Loucy (cell line): ENCODE measurements around the gene TMEM258.
A peak's percentile ranks its signal among the peaks of the same experiment; 100 is the strongest.

Experiments used
- H2AFZ ChIP-seq: fragments of 200-600 bp; sonication (generic); 2 replicates; pipeline ENCODE4 v1.6.0; 2016; ENCODE audit warnings: antibody characterized with exemption, mild to moderate bottlenecking, low read length, moderate library complexity
- H3F3A ChIP-seq: fragments of 200-600 bp; 2 replicates; pipeline ENCODE4 v1.6.0; 2016; ENCODE audit warnings: antibody characterized with exemption, low read depth, mild to moderate bottlenecking
- H3K27me3 ChIP-seq: fragments of 200-600 bp; sonication (generic); 2 replicates; pipeline ENCODE4 v1.6.1; 2014; ENCODE audit warnings: low read length, mild to moderate bottlenecking; ENCODE audit not compliant: insufficient read depth, poor library complexity, severe bottlenecking
- H3K36me3 ChIP-seq: fragments of 200-600 bp; sonication (generic); 2 replicates; pipeline ENCODE4 v1.6.1; 2016; ENCODE audit warnings: low read length; ENCODE audit not compliant: insufficient read depth
- H3K4me1 ChIP-seq: fragments of 200-600 bp; sonication (generic); 2 replicates; pipeline ENCODE4 v1.5.1; 2014; ENCODE audit warnings: low read length, mild to moderate bottlenecking; ENCODE audit not compliant: insufficient read depth, poor library complexity, severe bottlenecking
- H3K4me2 ChIP-seq: fragments of 200-600 bp; sonication (generic); 2 replicates; pipeline ENCODE4 v1.6.0; 2014; ENCODE audit warnings: antibody characterized with exemption, low read length, low read depth, mild to moderate bottlenecking; ENCODE audit not compliant: poor library complexity, severe bottlenecking
- H3K4me3 ChIP-seq: fragments of 200-600 bp; sonication (generic); 2 replicates; pipeline ENCODE4 v1.5.1; 2014; ENCODE audit warnings: low read length, mild to moderate bottlenecking, mixed read lengths; ENCODE audit not compliant: poor library complexity, severe bottlenecking
- H3K79me2 ChIP-seq: fragments of 200-600 bp; sonication (generic); 2 replicates; pipeline ENCODE4 v1.6.1; 2014; ENCODE audit warnings: low read length; ENCODE audit not compliant: insufficient read depth
- H3K9ac ChIP-seq: fragments of 200-600 bp; sonication (generic); 2 replicates; pipeline ENCODE4 v1.6.0; 2014; ENCODE audit warnings: mild to moderate bottlenecking, low read depth, low read length, moderate library complexity; ENCODE audit not compliant: poor library complexity, severe bottlenecking
- H3K9me2 ChIP-seq: fragments of 200-600 bp; sonication (generic); replicated peaks from 2 replicates; pipeline ENCODE4 v1.6.1; 2016; ENCODE audit warnings: low read depth, low read length, mixed read lengths
- H3K9me3 ChIP-seq: fragments of 200-600 bp; sonication (generic); 2 replicates; pipeline ENCODE4 v1.6.1; 2014; ENCODE audit warnings: mild to moderate bottlenecking, antibody characterized with exemption, low read length, low read depth; ENCODE audit not compliant: insufficient read depth
- H4K20me1 ChIP-seq: fragments of 200-600 bp; sonication (generic); 2 replicates; pipeline ENCODE4 v1.6.0; 2014; ENCODE audit warnings: antibody characterized with exemption, low read length, mild to moderate bottlenecking; ENCODE audit not compliant: insufficient read depth, poor library complexity, severe bottlenecking
- CTCF ChIP-seq: fragments of 200-600 bp; sonication (generic); conservative IDR thresholded peaks from 2 replicates; pipeline ENCODE4 v1.5.1; 2014; ENCODE audit warnings: mild to moderate bottlenecking, antibody characterized with exemption, low read length
- EZH2phosphoT487 ChIP-seq: fragments of 200-600 bp; IDR thresholded peaks from 2 replicates; pipeline ENCODE4 v1.6.1; 2018; ENCODE audit warnings: antibody characterized with exemption, mild to moderate bottlenecking, moderate library complexity, borderline replicate concordance

The TMEM258 gene

GRCh38 chr11:61793829-61794204 lies 1.4 kb upstream of the TMEM258 start:
- peak overlapping the region; percentile 85 for H3K4me3 ChIP-seq
- H2AFZ ChIP-seq: no peak overlapping the region

DNA sequence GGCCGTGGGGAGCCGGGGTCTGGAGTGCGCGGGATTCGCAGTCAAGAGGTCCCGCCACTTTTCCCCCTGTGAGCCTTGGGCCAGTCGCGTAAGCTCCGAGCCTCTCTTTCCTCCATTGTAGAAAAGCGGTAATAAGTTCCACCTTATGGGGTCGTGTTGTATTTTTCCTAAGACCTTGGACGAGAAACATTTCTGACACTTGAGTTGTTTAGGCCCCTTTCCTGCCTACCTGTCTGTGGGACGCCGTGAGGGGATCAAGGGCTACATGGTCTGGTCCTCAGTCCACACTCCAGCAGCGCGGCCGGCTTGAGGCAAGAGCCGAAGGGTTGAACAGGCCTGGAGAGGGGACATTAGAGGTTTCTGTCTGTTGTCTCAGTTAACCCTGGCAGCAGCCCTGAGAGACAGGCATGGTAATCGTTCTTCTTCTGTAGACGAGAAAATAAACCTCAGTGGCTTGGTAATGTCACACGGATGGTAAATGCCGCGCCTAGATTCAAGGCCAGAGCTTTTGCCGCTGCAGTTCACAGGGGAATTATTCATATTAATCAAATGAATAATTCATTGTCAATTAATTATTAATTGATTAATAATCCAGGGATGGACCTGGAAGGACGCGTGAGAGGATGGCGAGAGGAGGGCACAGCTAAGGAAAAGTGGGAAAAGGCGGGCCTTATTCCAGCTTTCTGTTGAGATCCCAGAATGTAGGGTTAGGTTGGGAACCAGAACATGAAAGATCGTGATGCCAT lies 857 bp upstream of the TMEM258 start:
- peaks cover 5% of the 10 kb centered on the region for H3K27me3 ChIP-seq

More at GRCh38 chr11:61793829-61794204, 1.4 kb upstream of the TMEM258 start:
- Histone ChIP-seq H3F3A (peaks cover 4% of the 10 kb centered on the region; the same call in 1 of the 2 replicates), H3K9me3 (no peaks in the 10 kb centered on the region), H3K4me2 (peak overlapping the region; percentile 90), H3K9me2 (no peaks in the 10 kb centered on the region), H3K27me3 (peaks cover 5% of the 10 kb centered on the region), H3K4me1 (peaks cover 32% of the 10 kb centered on the region), H4K20me1 (peaks cover 39% of the 10 kb centered on the region), H3K9ac (peak overlapping the region; percentile 93), H3K36me3 (peaks cover 19% of the 10 kb centered on the region; the same call in 1 of the 2 replicates), H3K79me2 (peaks cover 91% of the 10 kb centered on the region)
- no peak for TF ChIP-seq EZH2phosphoT487
- TF ChIP-seq CTCF: no peak

GRCh38 chr11:61791737-61792309 lies 576 bp downstream of the TMEM258 start:
- Histone ChIP-seq H3K79me2 (peaks cover 82% of the 10 kb centered on the region), H3K4me1 (peaks cover 26% of the 10 kb centered on the region)
- TF ChIP-seq CTCF: no peak
- no peak for TF ChIP-seq EZH2phosphoT487

More for the DNA sequence above, 857 bp upstream of the TMEM258 start:
- Histone ChIP-seq H3K4me3 (peak overlapping the region; percentile 85), H2AFZ (peak overlapping the region; percentile 90), H3K36me3 (peaks cover 19% of the 10 kb centered on the region; the same call in 1 of the 2 replicates), H4K20me1 (peaks cover 39% of the 10 kb centered on the region), H3K9me2 (no peaks in the 10 kb centered on the region), H3K9ac (peak overlapping the region; percentile 93), H3K4me2 (peak overlapping the region; percentile 90), H3K4me1 (peaks cover 32% of the 10 kb centered on the region), H3K79me2 (peaks cover 91% of the 10 kb centered on the region), H3K9me3 (no peaks in the 10 kb centered on the region), H3F3A (peaks cover 4% of the 10 kb centered on the region; the same call in 1 of the 2 replicates)
- TF ChIP-seq CTCF: no peak
- no peak for TF ChIP-seq EZH2phosphoT487

More at GRCh38 chr11:61791737-61792309, 576 bp downstream of the TMEM258 start:
- peaks cover 1% of the 10 kb centered on the region; the same call in 1 of the 2 replicates for H3F3A ChIP-seq
- no peaks in the 10 kb centered on the region for H3K9me2 ChIP-seq
- peaks cover 22% of the 10 kb centered on the region; the same call in 1 of the 2 replicates for H3K36me3 ChIP-seq
- peak overlapping the region; percentile 90 for H2AFZ ChIP-seq
- H3K27me3 ChIP-seq: peaks cover 5% of the 10 kb centered on the region
- no peaks in the 10 kb centered on the region for H3K9me3 ChIP-seq
- H3K9ac ChIP-seq: peak overlapping the region; percentile 93
- peak overlapping the region; percentile 85 for H3K4me3 ChIP-seq
- peaks cover 39% of the 10 kb centered on the region for H4K20me1 ChIP-seq
- peak overlapping the region; percentile 90 for H3K4me2 ChIP-seq
